Upper lobe of left lung (tissue), 4 donors: Measurements from ENCODE around the gene PAGE4.

Source experiments
- EP300 ChIP-seq, 4 donors: sonication (generic); formaldehyde crosslinking; IDR thresholded peaks; one replicate each; pipeline ENCODE4 v1.5.1; 2017; ENCODE audit warnings: antibody characterized with exemption in 4 of 4, control low read depth in 2 of 4
- POLR2A ChIP-seq, 4 donors: fragments of 450-650 bp; IDR thresholded peaks; one replicate each; pipeline ENCODE4 v1.5.1; 2016 to 2017; ENCODE audit warnings: antibody characterized with exemption in 4 of 4, mild to moderate bottlenecking in 2 of 4
- POLR2AphosphoS5 ChIP-seq, 2 donors: sonication (generic); formaldehyde crosslinking; IDR thresholded peaks; one replicate each; pipeline ENCODE4 v1.5.1; 2017; ENCODE audit warnings: antibody characterized with exemption in 2 of 2
- TF ChIP-seq, protein P1 (sequence below), 6 experiments: fragments of 450-650 bp in 4 of 6; fragments of 200-600 bp in 2 of 6; sonication (generic) in 2 of 6; IDR thresholded peaks; one replicate each; pipeline ENCODE4 v1.5.1; 2016 to 2019; ENCODE audit warnings: antibody characterized with exemption in 6 of 6

- TF ChIP-seq, protein P1, sequence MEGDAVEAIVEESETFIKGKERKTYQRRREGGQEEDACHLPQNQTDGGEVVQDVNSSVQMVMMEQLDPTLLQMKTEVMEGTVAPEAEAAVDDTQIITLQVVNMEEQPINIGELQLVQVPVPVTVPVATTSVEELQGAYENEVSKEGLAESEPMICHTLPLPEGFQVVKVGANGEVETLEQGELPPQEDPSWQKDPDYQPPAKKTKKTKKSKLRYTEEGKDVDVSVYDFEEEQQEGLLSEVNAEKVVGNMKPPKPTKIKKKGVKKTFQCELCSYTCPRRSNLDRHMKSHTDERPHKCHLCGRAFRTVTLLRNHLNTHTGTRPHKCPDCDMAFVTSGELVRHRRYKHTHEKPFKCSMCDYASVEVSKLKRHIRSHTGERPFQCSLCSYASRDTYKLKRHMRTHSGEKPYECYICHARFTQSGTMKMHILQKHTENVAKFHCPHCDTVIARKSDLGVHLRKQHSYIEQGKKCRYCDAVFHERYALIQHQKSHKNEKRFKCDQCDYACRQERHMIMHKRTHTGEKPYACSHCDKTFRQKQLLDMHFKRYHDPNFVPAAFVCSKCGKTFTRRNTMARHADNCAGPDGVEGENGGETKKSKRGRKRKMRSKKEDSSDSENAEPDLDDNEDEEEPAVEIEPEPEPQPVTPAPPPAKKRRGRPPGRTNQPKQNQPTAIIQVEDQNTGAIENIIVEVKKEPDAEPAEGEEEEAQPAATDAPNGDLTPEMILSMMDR (IDR thresholded peaks at IDR 0.05), result no peak
- TF ChIP-seq POLR2A (IDR thresholded peaks at IDR 0.05), result no peak
- no peak for TF ChIP-seq EP300 (IDR thresholded peaks at IDR 0.05)
- no peak for TF ChIP-seq POLR2AphosphoS5 (IDR thresholded peaks at IDR 0.05)
Observed at GRCh38 chrX:49877397-49878101, 48.4 kb downstream of the PAGE4 start.
